Astrocyte (in vitro differentiated cells and primary cell): ENCODE measurements around the gene CDK5RAP2. TPM values are rescaled to one million over a fixed set of nuclear protein-coding genes. Genes with fewer than 3 reads are reported as not detected.

Experiments
- DNase-seq: peaks from one replicate; pipeline ENCODE4 v3.0.0-alpha.2; 2010; ENCODE audit warnings: low read depth
- FAIRE-seq: peaks from 2 replicates; lab custom pipeline; 2011; peaks lifted over from hg19 to GRCh38; lab: Jason Lieb, UNC
- H2AFZ ChIP-seq: 2 replicates; pipeline ENCODE4 v1.6.0; 2012; ENCODE audit warnings: low read depth, low read length, inconsistent platforms
- H3K27ac ChIP-seq: 2 replicates; pipeline ENCODE4 v1.5.1; 2011; ENCODE audit warnings: low read depth, low read length, inconsistent platforms
- H3K27me3 ChIP-seq: 2 replicates; pipeline ENCODE4 v1.6.0; 2011; ENCODE audit warnings: low read length, inconsistent platforms; ENCODE audit not compliant: insufficient read depth
- H3K36me3 ChIP-seq: 2 replicates; pipeline ENCODE4 v1.5.1; 2011; ENCODE audit warnings: low read length, inconsistent platforms; ENCODE audit not compliant: insufficient read depth
- H3K4me1 ChIP-seq: 2 replicates; pipeline ENCODE4 v1.5.1; 2011; ENCODE audit warnings: low read length, inconsistent platforms; ENCODE audit not compliant: insufficient read depth
- H3K4me2 ChIP-seq: 2 replicates; pipeline ENCODE4 v1.6.0; 2012; ENCODE audit warnings: low read length, inconsistent platforms
- H3K4me3 ChIP-seq: 2 replicates; pipeline ENCODE4 v1.5.1; 2011; ENCODE audit warnings: low read depth, mild to moderate bottlenecking, low read length, inconsistent platforms; ENCODE audit not compliant: insufficient read depth
- H3K79me2 ChIP-seq: 2 replicates; pipeline ENCODE4 v1.6.0; 2012; ENCODE audit warnings: mild to moderate bottlenecking, low read length, inconsistent platforms; ENCODE audit not compliant: insufficient read depth
- H3K9ac ChIP-seq: 2 replicates; pipeline ENCODE4 v1.6.0; 2012; ENCODE audit warnings: mild to moderate bottlenecking, low read length, inconsistent platforms
- H3K9me3 ChIP-seq: 2 replicates; pipeline ENCODE4 v1.5.1; 2012; ENCODE audit warnings: low read depth, mild to moderate bottlenecking, low read length, inconsistent platforms; ENCODE audit not compliant: insufficient read depth
- H4K20me1 ChIP-seq: 2 replicates; pipeline ENCODE4 v1.6.0; 2012; ENCODE audit warnings: low read length, inconsistent platforms; ENCODE audit not compliant: insufficient read depth
- H3K27ac Mint-ChIP-seq: one replicate; pipeline ENCODE4 v1.8.0; 2021; ENCODE audit warnings: mild to moderate bottlenecking, mixed read lengths; ENCODE audit not compliant: unreplicated experiment
- H3K27me3 Mint-ChIP-seq: one replicate; pipeline ENCODE4 v1.8.0; 2021; ENCODE audit warnings: low read depth, mixed read lengths; ENCODE audit not compliant: unreplicated experiment
- H3K36me3 Mint-ChIP-seq: one replicate; pipeline ENCODE4 v1.8.0; 2021; ENCODE audit warnings: low read depth, mixed read lengths; ENCODE audit not compliant: unreplicated experiment
- H3K4me1 Mint-ChIP-seq: one replicate; pipeline ENCODE4 v1.8.0; 2021; ENCODE audit warnings: low read depth, mixed read lengths; ENCODE audit not compliant: unreplicated experiment
- H3K4me3 Mint-ChIP-seq: one replicate; pipeline ENCODE4 v1.8.0; 2021; ENCODE audit warnings: mild to moderate bottlenecking, moderate library complexity, mixed read lengths; ENCODE audit not compliant: unreplicated experiment
- H3K9me3 Mint-ChIP-seq: one replicate; pipeline ENCODE4 v1.8.0; 2021; ENCODE audit warnings: mild to moderate bottlenecking, mixed read lengths; ENCODE audit not compliant: unreplicated experiment
- EZH2 ChIP-seq: IDR thresholded peaks from 2 replicates; pipeline ENCODE4 v1.6.1; 2012; ENCODE audit warnings: mild to moderate bottlenecking, low read length, inconsistent platforms; ENCODE audit not compliant: insufficient read depth
- total RNA-seq: library from RNA; stranded (reverse); gene quantifications from 2 replicates; pipeline ENCODE4 v1.2.1, GENCODE V29; 2021
- TF ChIP-seq, protein P1 (sequence below): IDR thresholded peaks from 2 replicates; pipeline ENCODE4 v1.5.1; 2011; ENCODE audit warnings: low read depth, mild to moderate bottlenecking, inconsistent platforms, low read length, moderate library complexity; ENCODE audit not compliant: insufficient read depth

Gene CDK5RAP2
- total RNA-seq, 1 donor from 2014 or later, result 36.3 TPM

DNA sequence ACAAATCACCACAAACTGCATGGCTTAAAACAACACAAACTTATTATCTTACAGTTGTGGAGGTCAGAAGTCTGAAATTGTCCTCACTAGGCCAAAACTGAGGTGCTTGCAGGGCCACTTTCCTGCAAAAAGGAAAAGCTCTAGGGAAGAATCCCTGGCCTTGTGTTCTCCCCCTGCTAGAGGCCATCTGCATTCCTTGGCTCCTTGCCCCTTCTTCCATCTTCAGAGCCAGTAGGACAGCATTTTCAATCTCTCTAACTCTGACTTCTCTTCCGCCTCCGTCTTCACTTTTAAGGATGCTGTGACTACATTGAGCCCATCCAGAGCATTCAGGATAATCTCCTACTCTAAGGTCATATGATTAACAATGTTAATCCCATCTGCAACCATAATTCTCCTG lies 236.6 kb downstream of the CDK5RAP2 start:
- no peak overlapping the region for H3K27ac Mint-ChIP-seq
- H3K27me3 Mint-ChIP-seq, result peaks cover 3% of the 10 kb centered on the region
- Histone ChIP-seq H3K36me3 (no peaks in the 10 kb centered on the region), H3K9me3 (no peaks in the 10 kb centered on the region), H3K9ac (no peak overlapping the region), H2AFZ (no peak overlapping the region), H3K79me2 (no peaks in the 10 kb centered on the region), H3K4me1 (peaks cover 7% of the 10 kb centered on the region), H3K4me3 (no peak overlapping the region), H3K27me3 (no peaks in the 10 kb centered on the region), H3K27ac (no peak overlapping the region), H3K4me2 (no peak overlapping the region), H4K20me1 (no peaks in the 10 kb centered on the region)
- FAIRE-seq, result no peak
- TF ChIP-seq, protein P1, sequence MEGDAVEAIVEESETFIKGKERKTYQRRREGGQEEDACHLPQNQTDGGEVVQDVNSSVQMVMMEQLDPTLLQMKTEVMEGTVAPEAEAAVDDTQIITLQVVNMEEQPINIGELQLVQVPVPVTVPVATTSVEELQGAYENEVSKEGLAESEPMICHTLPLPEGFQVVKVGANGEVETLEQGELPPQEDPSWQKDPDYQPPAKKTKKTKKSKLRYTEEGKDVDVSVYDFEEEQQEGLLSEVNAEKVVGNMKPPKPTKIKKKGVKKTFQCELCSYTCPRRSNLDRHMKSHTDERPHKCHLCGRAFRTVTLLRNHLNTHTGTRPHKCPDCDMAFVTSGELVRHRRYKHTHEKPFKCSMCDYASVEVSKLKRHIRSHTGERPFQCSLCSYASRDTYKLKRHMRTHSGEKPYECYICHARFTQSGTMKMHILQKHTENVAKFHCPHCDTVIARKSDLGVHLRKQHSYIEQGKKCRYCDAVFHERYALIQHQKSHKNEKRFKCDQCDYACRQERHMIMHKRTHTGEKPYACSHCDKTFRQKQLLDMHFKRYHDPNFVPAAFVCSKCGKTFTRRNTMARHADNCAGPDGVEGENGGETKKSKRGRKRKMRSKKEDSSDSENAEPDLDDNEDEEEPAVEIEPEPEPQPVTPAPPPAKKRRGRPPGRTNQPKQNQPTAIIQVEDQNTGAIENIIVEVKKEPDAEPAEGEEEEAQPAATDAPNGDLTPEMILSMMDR, result no peak
- TF ChIP-seq EZH2, result no peak
- H3K36me3 Mint-ChIP-seq, result no peaks in the 10 kb centered on the region
- peaks cover 1% of the 10 kb centered on the region for H3K4me1 Mint-ChIP-seq
- DNase-seq, result no peak
- no peaks in the 10 kb centered on the region for H3K9me3 Mint-ChIP-seq
- no peak overlapping the region for H3K4me3 Mint-ChIP-seq

Other genes starting within 250 kb of the CDK5RAP2 start
- gene MEGF9, start 134.3 kb upstream of the CDK5RAP2 start, total RNA-seq, result 12.1 and 17.7 TPM in 2 replicates
- 65.0 and 65.7 TPM in 2 replicates for gene FBXW2, start 213.2 kb upstream of the CDK5RAP2 start, total RNA-seq